ENCODE measurements around the gene PHPT1. TPM values are rescaled to one million over a fixed set of nuclear protein-coding genes. Genes with fewer than 3 reads are reported as not detected.
A peak's percentile ranks its signal among the peaks of the same experiment; 100 is the strongest.
"Not testable (repeated sequence)": the region's sequence is repeated elsewhere in the genome, so short reads cannot be mapped to it uniquely, and the experiment has no call there.

PHPT1 gene
- total RNA-seq: 76.9 TPM

DNA sequence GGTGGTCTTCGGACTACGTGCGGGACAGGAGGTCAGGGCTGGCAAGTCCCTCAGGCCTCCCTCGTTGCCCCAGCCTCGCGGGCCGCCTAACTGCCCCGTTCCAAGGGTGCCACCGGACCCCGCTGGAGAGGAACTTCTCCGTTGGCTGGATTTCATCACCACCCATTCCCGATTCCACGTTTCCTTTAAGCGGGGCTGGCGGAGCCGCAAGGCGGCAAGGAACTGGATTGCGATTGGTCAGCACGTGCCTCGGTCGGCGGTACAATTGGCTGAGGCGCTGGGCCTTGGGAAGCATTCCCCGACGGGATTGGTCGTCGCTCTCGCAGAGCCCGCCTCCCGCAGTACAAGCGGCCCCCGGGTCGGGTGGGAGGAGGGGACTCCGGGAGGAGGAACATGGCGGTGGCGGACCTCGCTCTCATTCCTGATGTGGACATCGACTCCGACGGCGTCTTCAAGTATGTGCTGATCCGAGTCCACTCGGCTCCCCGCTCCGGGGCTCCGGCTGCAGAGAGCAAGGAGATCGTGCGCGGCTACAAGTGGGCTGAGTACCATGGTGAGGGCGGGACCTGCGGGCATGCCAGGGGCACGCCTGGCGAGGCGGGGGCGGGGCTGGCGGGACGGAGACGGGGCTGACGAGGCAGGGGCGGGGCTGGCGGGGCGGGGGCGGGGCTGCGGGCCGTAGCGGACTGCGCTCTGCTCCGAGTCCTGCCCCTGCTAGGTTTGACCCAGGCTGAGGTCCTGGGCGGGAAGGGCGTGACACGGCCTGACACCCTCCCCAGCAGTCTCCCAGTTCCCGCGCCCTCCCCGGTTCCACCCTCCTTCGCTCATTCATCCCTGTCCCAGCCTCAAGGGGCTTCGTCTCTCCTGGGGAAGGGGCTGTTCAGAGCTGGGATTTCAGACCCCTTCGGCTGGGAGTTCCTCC, at the start of gene PHPT1:
TSS of gene PHPT1 (plus strand) at position 372 of the 922 bp plus-strand sequence. CDS start at position 394, 22 bp downstream.
- DNase-seq: peak; percentile 97

GRCh38 chr9:136799854-136800657, 49.2 kb upstream of the PHPT1 start:
- peak; percentile 77 for DNase-seq

DNA sequence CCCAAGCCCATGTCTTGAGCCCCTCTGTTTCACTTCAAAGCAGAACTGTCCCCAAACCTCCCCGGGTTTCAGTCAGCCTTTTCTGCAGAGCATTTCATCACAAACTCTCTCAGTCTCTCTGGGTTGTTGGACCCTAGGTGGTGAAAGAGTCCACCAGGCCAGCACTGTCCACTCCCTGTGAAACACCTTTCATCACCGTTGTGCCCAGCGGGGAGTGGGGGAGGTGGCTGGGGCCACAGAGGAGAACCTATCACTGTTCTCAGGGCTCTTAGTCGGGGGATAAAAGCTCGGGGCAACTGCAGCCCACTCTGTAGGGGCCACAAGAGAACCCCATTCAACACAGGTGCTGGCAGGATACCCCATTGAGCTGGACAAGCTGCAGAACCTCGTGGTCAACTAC, 46.9 kb upstream of the PHPT1 start:
- DNase-seq: no peak

GRCh38 chr9:136803009-136803550, 46.1 kb upstream of the PHPT1 start:
- not testable (repeated sequence) for DNase-seq

DNA sequence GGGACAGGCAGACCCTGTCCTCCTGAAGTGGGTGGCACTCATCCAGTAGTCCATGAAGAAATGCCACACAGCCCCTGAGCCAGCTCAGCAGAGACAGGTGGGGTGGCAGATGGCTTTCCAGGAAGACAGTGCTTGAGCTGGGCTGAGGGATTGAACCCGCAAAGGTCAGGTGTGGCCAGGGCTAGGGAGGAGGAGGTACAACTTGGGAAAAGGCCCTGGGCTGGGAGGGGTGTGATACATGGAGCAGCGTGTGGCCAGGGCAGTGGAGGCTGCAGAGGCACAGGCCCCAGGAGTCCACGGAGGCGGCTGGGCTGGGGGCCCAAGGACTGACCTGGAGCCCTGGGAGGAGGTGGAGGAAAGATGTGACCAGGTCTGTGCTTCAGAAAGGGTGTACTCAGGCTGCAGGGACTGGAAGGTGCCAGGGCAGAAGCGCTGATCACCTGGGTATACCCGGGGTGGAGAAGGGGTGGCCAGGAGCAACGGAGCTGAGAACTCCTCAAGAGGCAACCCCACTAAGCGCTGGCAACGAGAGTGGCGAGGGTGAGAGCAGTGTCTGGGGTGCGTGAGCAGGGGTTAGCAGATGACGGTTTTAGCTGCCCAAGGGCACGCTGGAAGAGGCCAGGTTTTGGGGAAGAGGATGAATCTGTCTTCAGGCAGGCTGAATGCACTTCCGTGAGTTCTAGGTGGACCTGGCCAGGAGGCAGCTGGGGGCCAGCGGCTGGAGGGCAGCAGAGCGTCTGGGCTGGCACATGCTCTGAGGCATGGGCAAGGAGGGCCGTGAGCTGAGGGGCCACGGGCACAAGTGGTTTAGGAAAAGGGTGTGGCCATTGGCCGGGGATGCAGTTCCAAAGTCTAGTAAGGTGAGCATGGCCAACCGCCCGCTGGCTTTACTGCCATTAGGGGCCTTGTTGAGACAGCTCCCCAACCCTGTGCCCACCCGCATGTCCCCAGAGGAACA, 45.4 kb upstream of the PHPT1 start:
- no peak for DNase-seq

DNA sequence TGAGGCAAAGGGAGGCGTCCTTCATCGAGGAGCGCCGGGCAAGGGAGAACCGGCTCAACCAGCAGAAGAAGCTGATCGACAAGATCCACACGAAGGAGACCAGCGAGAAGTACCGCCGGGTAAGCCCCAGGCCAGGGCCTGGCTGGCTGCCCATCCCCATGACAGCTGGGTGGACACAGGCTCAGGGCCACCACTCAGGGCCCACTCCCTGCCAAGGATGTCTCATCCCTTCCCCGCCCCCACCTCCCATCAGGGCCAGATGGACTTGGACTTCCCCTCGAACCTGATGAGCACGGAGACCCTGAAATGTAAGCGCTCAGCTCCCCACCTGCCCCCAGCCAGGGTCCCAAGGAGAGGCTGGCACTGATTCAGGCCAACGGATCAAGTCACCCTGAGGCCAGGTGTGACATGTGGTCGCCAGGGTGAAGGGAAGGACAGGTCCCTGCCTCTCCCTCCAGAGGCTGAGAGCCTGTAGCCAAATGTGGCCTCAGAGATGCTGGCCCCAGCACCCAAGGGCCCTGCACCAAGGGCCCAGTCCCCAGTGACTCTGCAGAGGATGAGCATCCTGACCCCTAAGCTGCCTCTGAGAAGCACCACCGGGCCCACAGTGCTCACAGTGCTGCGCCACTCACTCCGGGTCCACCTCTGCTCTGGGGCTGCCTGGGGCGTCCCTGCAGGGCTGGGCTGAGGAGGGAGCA, 44.6 kb upstream of the PHPT1 start:
- no peak for DNase-seq

GRCh38 chr9:136805207-136805740, 43.9 kb upstream of the PHPT1 start:
- no peak for DNase-seq

GRCh38 chr9:136806067-136806466, 43.1 kb upstream of the PHPT1 start:
- no peak for DNase-seq

DNA sequence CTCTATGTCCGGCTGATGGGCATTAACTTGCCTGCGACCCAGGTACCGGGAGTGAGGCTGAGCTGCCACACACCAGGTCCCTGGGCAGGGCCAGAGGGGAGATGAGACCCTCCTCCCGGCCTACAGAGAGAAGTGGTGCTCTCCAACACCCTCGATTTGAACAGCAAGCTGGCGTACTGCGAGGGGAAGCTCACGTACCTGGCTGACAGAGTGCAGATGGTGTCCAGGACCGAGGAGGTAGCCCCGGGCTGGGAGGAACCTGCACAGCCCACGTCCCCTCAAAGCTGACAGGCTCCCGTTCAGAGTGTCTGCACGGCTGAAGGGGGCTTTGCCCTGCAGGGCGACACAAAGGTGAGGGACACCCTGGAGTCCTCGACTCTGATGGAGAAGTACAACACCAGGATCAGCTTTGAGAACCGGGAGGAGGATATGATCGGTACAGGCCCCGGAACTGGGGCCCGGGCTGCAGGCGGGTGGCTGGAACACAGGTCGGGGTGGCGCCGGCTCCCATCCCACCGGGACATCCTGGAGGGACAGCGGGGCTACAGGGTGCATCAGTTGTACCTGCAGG, 42.5 kb upstream of the PHPT1 start:
- DNase-seq: no peak

- DNase-seq: peak; percentile 64
Measured at GRCh38 chr9:136807281-136808074, 41.7 kb upstream of the PHPT1 start, which contains the start of gene RABL6. Gene RABL6 (plus strand): TSS chr9:136807948. CDS start chr9:136808197, 249 bp downstream.

DNA sequence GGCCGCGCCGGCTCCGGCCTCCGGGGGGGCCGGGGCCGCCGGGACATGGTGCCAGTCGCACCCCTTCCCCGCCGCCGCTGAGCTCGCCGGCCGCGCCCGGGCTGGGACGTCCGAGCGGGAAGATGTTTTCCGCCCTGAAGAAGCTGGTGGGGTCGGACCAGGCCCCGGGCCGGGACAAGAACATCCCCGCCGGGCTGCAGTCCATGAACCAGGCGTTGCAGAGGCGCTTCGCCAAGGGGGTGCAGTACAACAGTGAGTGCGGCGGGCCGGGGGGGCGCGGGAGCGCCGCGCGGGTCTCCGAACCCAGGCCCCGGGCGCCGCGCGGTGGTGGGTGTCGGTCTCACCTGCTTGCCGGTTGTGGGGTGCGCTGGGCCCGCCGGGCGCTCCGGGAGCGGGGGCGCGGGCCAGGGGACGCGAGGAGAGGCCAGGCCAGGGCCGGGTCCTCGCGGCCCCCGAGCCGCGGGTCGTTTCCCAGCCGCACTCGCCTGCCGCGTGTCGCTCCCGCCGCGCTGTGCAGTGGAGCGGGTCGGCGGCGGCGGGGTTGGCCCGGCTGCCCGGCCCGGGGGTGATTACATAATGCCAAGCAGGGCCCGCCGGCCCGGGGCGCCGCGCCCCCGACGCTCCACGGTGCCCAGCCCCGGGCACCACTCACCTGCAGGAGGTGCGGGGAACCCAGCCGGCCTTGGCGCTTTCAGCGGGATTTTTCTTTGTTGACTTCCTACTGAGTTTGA, 41.0 kb upstream of the PHPT1 start:
- no peak for DNase-seq

DNA sequence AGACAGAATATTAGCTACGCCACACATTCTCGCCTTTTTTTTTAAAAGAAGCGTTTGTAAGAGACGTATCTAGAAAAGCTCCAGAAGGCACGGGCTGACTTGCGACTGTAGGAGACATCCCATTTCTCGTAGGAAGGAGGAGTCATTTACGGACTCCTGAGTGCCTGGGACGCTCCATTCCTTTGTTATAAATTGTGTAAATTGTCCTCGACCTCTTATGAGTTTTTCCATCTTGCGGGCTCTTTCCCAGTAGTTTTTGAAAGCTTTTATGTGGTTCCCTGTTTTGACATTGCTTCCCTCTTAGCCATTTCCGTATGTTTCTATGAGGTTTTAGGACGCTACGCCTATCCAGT, 40.4 kb upstream of the PHPT1 start:
- DNase-seq: no peak

GRCh38 chr9:136814725-136815421, 34.3 kb upstream of the PHPT1 start:
- DNase-seq: no peak

- DNase-seq: no peak
Measured at GRCh38 chr9:136815422-136815782, 33.8 kb upstream of the PHPT1 start.

- no peak for DNase-seq
Measured at GRCh38 chr9:136820971-136821825, 28.0 kb upstream of the PHPT1 start.

GRCh38 chr9:136821826-136822544, 27.2 kb upstream of the PHPT1 start:
- no peak for DNase-seq
